Transverse colon (tissue), 4 donors: ENCODE measurements around the gene MTHFD1. TPM values are rescaled to one million over a fixed set of nuclear protein-coding genes. Genes with fewer than 3 reads are reported as not detected.
A peak's percentile ranks its signal among the peaks of the same experiment; 100 is the strongest.

Source experiments
- DNase-seq: peaks from one replicate; pipeline ENCODE4 v3.0.0-alpha.2; 2019
- H3K27ac ChIP-seq, 4 donors: fragments of 200-600 bp; sonication (generic); 2 replicates each; pipeline ENCODE4 v1.5.1; 2016 to 2018; ENCODE audit warnings: inconsistent platforms in 4 of 4
- H3K27me3 ChIP-seq: fragments of 200-600 bp; sonication (generic); 2 replicates; pipeline ENCODE4 v1.5.1; 2017; ENCODE audit warnings: inconsistent platforms
- H3K36me3 ChIP-seq, 4 donors: fragments of 200-600 bp; sonication (generic); 2 replicates each; pipeline ENCODE4 v1.5.1; 2017 to 2019; ENCODE audit warnings: inconsistent platforms in 4 of 4
- H3K4me1 ChIP-seq, 4 donors: fragments of 200-600 bp; sonication (generic); 2 replicates each; pipeline ENCODE4 v1.5.1; 2017 to 2020; ENCODE audit warnings: inconsistent platforms in 4 of 4
- H3K4me3 ChIP-seq, 4 donors: fragments of 200-600 bp; sonication (generic); 1 replicate in 1 of 4; 2 replicates in 3 of 4; pipeline versions ENCODE4 v1.5.1 to v1.6.1; 2017 to 2019; ENCODE audit warnings: inconsistent platforms in 4 of 4
- H3K9me3 ChIP-seq, 2 donors: fragments of 200-600 bp; sonication (generic); 2 replicates each; pipeline ENCODE4 v1.5.1; 2017 to 2019; ENCODE audit warnings: inconsistent platforms in 2 of 2
- EP300 ChIP-seq: sonication (generic); formaldehyde crosslinking; IDR thresholded peaks from one replicate; pipeline ENCODE4 v1.6.1; 2017; ENCODE audit warnings: antibody characterized with exemption, low read depth
- POLR2A ChIP-seq: fragments of 450-650 bp; IDR thresholded peaks from one replicate; pipeline ENCODE4 v1.6.1; 2016; ENCODE audit warnings: antibody characterized with exemption, mild to moderate bottlenecking, moderate library complexity
- POLR2AphosphoS5 ChIP-seq, 3 donors: sonication (generic); formaldehyde crosslinking; IDR thresholded peaks; one replicate each; pipeline ENCODE4 v1.6.1; 2016; ENCODE audit warnings: antibody characterized with exemption in 3 of 3
- WGBS, 2 donors: methylation state at CpG; one replicate each; pipeline ENCODE4 v1.1.5; 2018; ENCODE audit warnings: low coverage in 1 of 2; 5-methylcytosine and 5-hydroxymethylcytosine counted together
- in situ Hi-C, 4 donors: fragments of 200-750 bp; cut with MboI; loops; one replicate each; pipeline versions ENCODE4 v1.15.0 to v1.15.1; 2017; ENCODE audit warnings: low sequenced_read_pairs in 3 of 4, low pct_ligation_motif_present in 1 of 4, low pct_unique_long_range_greater_than_20kb in 1 of 4
- intact Hi-C: fragments of 100-400 bp; cut with DNase I; formaldehyde crosslinking; loops from one replicate; pipeline ENCODE4 v1.15.1; 2023; ENCODE audit warnings: low total_unique reads
- small RNA-seq, 4 donors: library from RNA; depleted of rRNA; stranded (forward); fragments of <200 nt; gene quantifications; one replicate each; pipeline ENCODE3, GENCODE V24; 2016
- total RNA-seq, 4 donors: library from RNA; depleted of rRNA; stranded (reverse); fragments of >200 nt; gene quantifications; one replicate each; pipeline ENCODE4 v1.1.0, GENCODE V29; 2016
- TF ChIP-seq, protein P1 (sequence below), 5 experiments: fragments of 200-600 bp in 3 of 5; fragments of 450-650 bp in 2 of 5; sonication (generic) in 3 of 5; IDR thresholded peaks; 1 replicate in 2 of 5; 2 replicates in 3 of 5; pipeline ENCODE4 v1.5.1; 2016 to 2017; ENCODE audit warnings: antibody characterized with exemption in 5 of 5, inconsistent platforms in 3 of 5, mild to moderate bottlenecking in 2 of 5, moderate library complexity in 1 of 5

MTHFD1 gene
- total RNA-seq, 4 donors from 2014 or later: 20.5 to 92.0 (median 37.7) TPM

DNA sequence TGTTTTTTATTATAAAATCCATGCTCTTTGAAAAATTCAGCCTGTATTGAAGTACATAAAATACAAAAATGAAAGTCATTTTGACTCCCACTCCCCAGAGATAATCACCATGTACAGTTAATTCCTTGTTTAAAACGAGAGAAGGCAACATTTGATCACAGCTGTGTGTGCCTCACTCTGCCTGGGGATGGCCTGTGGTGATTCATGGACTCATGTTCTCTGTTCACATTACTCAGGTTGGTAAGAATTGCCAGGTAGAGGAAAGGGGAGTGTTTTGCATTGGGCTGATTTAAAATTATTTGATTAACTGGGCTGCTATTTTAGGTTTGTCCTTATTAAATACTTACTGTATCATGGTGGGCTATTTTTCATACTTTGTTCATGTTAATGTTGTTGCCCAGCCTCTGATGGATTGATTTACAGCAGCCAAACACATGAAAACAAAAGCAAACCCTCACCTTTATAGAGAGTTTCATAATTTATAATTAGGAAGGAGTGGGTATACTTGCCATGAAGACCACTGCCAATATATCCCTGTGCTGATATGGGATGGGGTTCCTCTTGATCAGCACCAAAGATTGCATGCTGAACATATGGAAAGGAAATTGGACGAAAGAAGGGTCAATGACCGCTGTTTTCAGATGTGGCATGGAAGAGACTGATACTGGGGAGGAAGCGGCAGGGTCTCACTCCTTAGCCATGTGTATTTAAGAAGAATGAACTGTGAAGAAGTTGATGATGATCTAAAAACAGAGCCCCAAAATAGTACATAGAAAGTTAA is 119.4 kb downstream of the MTHFD1 start:
- H3K4me1 ChIP-seq: peaks cover 0 to 68% (median 40%) of the 10 kb centered on the region in 4 donors
- H3K27ac ChIP-seq: peak overlapping the region; percentile 98 to 100 (median 100)
- WGBS, 2 donors: 56 to 62% methylated on average over 4 of the region's 4 CpGs
- H3K27me3 ChIP-seq: no peaks in the 10 kb centered on the region
- TF ChIP-seq EP300 (no peak), POLR2A (no peak), POLR2AphosphoS5 (IDR thresholded peaks at IDR 0.05) (no peak)
- TF ChIP-seq, protein P1, sequence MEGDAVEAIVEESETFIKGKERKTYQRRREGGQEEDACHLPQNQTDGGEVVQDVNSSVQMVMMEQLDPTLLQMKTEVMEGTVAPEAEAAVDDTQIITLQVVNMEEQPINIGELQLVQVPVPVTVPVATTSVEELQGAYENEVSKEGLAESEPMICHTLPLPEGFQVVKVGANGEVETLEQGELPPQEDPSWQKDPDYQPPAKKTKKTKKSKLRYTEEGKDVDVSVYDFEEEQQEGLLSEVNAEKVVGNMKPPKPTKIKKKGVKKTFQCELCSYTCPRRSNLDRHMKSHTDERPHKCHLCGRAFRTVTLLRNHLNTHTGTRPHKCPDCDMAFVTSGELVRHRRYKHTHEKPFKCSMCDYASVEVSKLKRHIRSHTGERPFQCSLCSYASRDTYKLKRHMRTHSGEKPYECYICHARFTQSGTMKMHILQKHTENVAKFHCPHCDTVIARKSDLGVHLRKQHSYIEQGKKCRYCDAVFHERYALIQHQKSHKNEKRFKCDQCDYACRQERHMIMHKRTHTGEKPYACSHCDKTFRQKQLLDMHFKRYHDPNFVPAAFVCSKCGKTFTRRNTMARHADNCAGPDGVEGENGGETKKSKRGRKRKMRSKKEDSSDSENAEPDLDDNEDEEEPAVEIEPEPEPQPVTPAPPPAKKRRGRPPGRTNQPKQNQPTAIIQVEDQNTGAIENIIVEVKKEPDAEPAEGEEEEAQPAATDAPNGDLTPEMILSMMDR (IDR thresholded peaks at IDR 0.05): no peak
- no peak overlapping the region for H3K4me3 ChIP-seq
- no peaks in the 10 kb centered on the region for H3K36me3 ChIP-seq
- H3K9me3 ChIP-seq: no peaks in the 10 kb centered on the region
- in situ Hi-C loops (no loop called here), intact Hi-C loops (no loop called here)
- DNase-seq: no peak

DNA sequence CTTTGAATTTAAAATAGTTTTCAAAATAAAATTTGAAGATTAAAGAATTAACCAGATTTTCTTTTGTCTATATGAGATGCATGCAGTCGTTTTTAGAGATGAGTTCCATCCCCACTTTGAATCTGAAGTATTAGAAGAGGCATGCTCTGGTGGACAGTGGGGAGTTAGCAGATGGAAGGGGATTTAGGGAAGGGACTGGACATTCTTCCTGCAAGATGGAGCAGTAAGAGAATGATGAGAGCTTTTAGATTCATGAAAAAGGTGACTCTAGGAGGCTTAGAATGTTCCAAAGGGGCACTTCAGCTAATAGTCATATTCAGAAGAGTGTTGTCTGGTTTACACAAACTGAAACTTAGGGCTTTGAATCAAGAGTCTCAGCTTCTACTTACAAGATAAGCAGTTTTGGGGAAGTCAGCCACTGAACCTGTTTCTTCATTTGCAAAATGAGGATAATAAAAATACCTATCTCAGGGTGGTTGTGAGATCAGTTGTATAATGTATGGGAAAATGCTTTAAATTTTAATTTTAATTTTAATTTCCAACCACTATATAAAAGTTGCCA is 120.1 kb downstream of the MTHFD1 start:
- no peak for DNase-seq
- TF ChIP-seq POLR2AphosphoS5 (IDR thresholded peaks at IDR 0.05) (no peak), POLR2A (no peak), EP300 (no peak)
- TF ChIP-seq, protein P1 (IDR thresholded peaks at IDR 0.05): no peak
- Histone ChIP-seq H3K4me1 (peaks cover 0 to 65% (median 40%) of the 10 kb centered on the region in 4 donors), H3K27me3 (no peaks in the 10 kb centered on the region), H3K9me3 (no peaks in the 10 kb centered on the region), H3K36me3 (no peaks in the 10 kb centered on the region), H3K27ac (no peak overlapping the region), H3K4me3 (no peak overlapping the region)
- 23 to 40% methylated on average over 1 of the region's 1 CpG for WGBS, 2 donors
- in situ Hi-C loops (no loop called here), intact Hi-C loops (no loop called here)

DNA sequence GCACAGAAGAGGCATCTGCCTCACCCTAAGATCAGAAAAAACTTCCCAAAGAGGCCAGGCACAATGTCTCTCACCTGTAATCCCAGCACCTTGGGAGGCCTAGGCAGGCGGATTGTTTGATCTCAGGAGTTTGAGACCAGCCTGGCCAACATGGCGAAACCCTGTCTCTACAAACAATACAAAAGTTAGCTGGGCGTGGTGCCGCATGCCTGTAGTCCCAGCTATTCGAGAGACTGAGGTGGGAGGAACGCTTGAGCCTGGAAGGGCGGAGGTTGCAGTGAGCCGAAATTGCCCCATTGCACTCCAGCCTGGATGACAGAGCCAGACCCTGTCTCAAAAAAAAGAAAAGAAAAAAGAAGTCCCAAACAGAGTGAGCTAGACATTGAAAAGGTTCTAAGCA is 120.9 kb downstream of the MTHFD1 start:
- TF ChIP-seq, protein P1 (IDR thresholded peaks at IDR 0.05): no peak
- no peak for TF ChIP-seq POLR2A
- no peak for TF ChIP-seq POLR2AphosphoS5 (IDR thresholded peaks at IDR 0.05)
- no peak for TF ChIP-seq EP300
- H3K27ac ChIP-seq: no peak overlapping the region

More for the DNA sequence above, 120.9 kb downstream of the MTHFD1 start:
- WGBS, 2 donors: 56 to 80% methylated on average over 3 to 8 of the region's 8 CpGs
- in situ Hi-C loops: no loop called here
- no peak overlapping the region for H3K4me3 ChIP-seq
- peaks cover 0 to 65% (median 40%) of the 10 kb centered on the region in 4 donors for H3K4me1 ChIP-seq
- no peaks in the 10 kb centered on the region for H3K36me3 ChIP-seq
- intact Hi-C loops: no loop called here
- no peaks in the 10 kb centered on the region for H3K9me3 ChIP-seq
- H3K27me3 ChIP-seq: no peaks in the 10 kb centered on the region
- DNase-seq: no peak

Small RNA genes lying within 50 kb of the gene (small RNA-seq; reads per million reads assigned to genes)
- 0 reads per million in 4 donors for gene AL161756.2

Other genes starting within 250 kb of the MTHFD1 start
- gene ESR2, start 94.0 kb upstream of the MTHFD1 start, total RNA-seq: 1 to 10 TPM in 1 of 4 donors, under 1 TPM in 1, not detected in 2; 0.14 to 1.4 TPM
- gene AKAP5, start 77.1 kb downstream of the MTHFD1 start, total RNA-seq: 1 to 10 TPM in 3 of 4 donors, under 1 TPM in 1; 1.00 to 5.2 (median 2.1) TPM
- gene ZBTB25, start 115.5 kb downstream of the MTHFD1 start, total RNA-seq: 10 to 100 TPM in 1 of 4 donors, 1 to 10 TPM in 3; 4.8 to 10.2 (median 5.6) TPM
- 10 to 100 TPM; 18.3 to 51.4 (median 34.3) TPM for gene ZBTB1, start 116.4 kb downstream of the MTHFD1 start, total RNA-seq
- gene HSPA2, start 152.4 kb downstream of the MTHFD1 start, total RNA-seq: 10 to 100 TPM; 28.1 to 61.5 (median 42.1) TPM
- gene PPP1R36, start 161.6 kb downstream of the MTHFD1 start, total RNA-seq: 10 to 100 TPM in 1 of 4 donors, 1 to 10 TPM in 3; 2.4 to 11.2 (median 9.1) TPM